Measurements from ENCODE around the gene SULF2. TPM values are rescaled to one million over a fixed set of nuclear protein-coding genes. Genes with fewer than 3 reads are reported as not detected.

SULF2 gene
- total RNA-seq, 2 donors from 2014 or later, result 89.4 to 141 TPM

DNA sequence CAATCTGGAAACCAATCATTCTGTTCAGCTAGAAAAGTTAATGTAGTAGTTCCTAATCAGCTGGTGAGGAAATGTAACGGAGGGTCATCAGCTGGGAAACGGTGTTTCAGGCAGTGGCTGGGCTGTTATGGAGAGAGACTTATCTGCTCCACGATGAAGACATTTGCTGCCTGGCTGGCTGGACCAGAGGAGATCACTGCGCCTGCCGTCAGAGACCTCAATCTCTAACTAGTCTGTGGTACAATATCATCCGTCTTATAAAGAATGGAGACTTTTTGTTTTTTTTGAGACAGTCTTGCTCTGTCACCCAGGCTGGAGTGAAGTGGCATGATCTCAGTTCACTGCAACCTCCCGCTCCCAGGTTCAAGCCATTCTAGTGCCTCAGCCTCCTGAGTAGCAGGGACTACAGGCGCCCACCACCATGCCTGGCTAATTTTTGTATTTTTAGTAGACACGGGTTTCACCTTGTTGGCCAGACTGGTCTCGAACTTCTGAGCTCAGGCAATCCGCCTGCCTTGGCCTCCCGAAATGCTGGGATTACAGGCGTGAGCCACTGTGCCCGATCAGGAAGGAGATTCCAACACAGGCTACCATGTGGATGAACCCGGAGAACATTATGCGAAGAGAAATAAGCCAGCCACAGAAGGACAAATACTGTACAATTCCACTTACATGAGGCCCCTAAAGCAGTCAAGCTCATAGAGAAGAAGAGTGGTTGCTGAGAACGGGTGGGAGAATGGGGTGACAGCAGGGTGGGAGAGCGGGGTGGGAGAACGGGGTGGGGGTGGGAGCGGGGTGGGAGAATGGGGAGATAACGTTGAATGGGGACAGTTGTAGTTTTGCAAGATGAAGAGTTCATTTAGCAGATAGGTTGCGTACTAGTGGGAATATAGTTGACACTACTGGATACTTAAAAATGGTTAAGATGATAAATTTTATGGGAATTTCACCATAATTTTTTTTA is 115.1 kb downstream of the SULF2 start:
- intact Hi-C loops (cut with DNase I), result loop anchor here (10.0 kb wide), 2 partner anchors 85 to 115 kb away; partner anchors contain the start of gene SULF2 (in 1 of the 2)
- DNase-seq (ENCODE audit: low spot score), result no peak

DNA sequence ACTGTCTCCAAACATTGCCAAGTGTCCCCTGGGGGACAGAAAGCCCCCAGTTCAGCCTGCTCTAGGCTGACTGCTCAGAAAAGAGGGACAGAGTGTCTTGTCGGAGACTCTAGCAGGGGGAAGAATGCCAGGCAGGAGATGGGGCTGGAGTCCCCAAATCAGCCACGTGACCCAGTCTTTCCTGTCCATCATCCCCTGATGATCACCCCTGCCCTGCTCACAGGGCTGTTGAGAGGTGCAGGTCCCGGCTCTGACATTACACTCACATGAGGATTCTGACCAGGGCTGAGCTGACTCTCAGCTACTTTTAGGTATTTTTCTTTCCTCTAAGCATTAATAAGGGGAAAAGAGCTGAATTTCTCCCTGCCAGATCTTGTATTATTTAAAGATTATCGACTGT is 115.8 kb downstream of the SULF2 start:
- DNase-seq (ENCODE audit: low spot score), result no peak
- intact Hi-C loops (cut with DNase I), result no loop called here

DNA sequence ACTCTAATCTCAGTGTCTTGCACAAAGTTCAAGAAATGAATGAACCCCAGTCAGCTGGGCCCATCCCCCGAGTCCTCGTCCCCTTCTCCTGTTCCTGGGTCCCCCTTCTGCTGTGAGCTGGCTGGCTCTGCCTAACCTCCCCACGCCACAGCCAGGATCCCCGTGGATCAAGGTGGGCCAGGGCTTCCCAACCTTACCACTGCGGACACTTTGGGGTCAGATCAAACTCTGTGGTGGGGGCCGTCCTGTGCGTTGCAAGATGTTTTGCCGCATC is 116.2 kb downstream of the SULF2 start:
- no peak for DNase-seq (ENCODE audit: low spot score)
- intact Hi-C loops (cut with DNase I), result no loop called here

DNA sequence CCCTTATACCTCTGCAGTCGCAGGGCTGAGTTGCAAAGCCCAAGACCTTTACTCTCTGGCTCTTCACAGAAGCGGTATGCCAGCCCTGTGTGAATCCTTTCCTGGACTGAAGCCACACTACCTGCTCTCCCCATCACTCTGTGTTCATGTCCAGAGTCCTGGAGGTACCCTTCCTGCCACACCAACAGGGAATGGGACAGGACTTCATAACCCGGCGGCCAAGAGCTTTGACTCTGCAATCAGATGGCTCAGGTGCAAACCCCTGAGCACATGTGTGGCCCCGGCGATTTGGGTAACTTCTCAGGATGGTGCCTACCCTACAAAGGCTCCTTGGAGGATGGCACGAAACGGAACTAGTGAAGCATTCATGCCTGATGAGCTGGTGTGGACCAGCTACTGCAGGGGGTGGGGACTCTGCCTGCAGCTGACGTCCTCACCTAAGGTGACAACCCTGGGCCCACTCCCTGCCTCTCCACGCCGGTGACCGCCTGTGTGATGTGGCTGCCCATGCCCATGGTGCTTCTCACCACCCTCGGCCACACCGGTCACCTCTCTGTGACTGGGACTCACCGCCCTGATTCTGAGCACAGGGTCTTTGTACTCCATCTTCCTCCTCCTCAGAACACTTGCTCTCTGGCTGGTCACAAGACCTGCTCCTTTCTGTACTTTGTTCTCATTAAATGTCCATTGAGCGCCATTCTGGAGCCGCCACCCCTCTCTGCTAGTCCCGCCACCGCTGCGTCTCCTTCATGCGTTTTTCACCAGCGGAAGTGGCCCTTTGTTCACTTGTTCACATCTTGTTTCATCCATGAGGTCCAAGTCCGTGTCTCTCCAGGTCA is 116.7 kb downstream of the SULF2 start:
- intact Hi-C loops (cut with DNase I), result no loop called here
- DNase-seq (ENCODE audit: low spot score), result no peak

DNA sequence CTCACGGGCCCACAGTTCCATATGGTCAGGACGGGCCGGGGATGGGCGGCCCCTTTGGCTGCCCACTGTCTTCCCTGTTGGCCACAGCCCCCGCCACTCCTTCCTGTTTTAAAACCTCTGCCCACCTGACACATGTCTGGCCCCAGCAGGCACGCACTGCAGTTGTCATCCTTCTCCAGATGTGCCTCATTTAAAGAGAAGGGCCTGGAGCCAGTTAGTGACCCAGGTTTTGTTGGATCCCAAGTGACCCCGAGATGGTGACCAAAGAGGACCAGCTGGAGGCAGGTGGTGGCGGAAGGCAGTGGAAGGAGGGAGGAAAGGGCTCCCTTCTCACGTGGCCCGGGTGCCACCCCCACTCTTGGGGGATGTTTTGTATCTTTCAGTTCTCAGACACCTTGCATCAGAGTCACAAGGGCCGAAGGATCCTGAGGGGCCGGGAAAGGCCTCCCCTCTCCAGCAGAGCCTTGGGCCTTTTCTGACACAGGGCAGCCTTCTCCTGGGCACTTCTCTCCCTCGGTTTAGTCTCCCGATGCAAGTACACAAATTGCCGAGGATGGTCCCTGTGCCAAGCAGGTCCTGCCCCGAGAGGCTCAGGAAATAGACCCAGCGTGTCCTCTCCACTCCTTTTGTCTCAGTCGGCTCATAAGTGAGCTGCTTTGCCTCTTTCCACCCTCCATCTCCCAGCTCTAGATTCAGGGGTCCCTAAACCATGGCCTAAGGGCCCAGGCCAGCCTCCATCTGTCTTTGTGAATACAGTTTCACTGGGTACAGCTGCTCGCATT is 117.6 kb downstream of the SULF2 start:
- intact Hi-C loops (cut with DNase I), result no loop called here
- no peak for DNase-seq (ENCODE audit: low spot score)

DNA sequence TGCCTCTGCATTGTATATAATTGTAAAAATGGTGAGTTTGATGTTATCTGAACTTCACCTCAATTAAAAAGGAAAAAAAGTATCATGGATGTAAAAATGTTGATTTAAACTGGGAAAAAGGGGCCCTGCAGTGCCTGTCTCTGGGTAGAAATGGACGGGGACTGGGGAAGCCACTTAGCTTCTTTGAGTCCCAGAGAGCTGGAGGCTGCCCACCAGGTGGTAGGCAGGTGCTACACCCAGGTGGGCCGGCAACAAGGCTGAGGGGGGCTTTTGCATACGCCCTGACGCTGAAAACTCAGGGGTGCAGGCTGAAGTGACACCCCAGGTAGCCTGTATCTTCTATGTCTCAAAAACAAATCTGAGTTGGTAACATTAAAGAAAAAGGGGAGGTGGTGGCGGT is 118.2 kb downstream of the SULF2 start:
- no peak for DNase-seq (ENCODE audit: low spot score)
- intact Hi-C loops (cut with DNase I), result no loop called here

DNA sequence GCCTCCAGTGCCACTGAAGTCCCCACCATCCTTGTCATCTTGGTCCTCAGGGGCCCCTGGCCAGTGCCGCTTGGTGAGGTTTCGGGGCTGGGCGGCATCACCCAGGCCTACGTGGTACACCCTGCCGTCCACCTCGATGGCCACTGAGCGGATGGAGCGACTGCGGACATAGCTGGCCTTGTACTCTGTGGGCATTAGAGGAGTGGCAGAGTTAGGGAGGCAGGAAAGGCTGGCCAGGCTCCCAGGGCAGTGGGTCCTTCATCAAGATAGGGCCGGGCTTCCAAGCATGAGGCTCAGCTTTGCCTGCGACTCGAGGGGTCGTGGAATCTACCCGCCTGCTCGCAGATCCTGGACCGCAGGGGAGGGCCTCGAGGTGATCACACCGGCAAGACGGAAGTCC is 119.0 kb downstream of the SULF2 start:
- no peak for DNase-seq (ENCODE audit: low spot score)
- intact Hi-C loops (cut with DNase I), result no loop called here

DNA sequence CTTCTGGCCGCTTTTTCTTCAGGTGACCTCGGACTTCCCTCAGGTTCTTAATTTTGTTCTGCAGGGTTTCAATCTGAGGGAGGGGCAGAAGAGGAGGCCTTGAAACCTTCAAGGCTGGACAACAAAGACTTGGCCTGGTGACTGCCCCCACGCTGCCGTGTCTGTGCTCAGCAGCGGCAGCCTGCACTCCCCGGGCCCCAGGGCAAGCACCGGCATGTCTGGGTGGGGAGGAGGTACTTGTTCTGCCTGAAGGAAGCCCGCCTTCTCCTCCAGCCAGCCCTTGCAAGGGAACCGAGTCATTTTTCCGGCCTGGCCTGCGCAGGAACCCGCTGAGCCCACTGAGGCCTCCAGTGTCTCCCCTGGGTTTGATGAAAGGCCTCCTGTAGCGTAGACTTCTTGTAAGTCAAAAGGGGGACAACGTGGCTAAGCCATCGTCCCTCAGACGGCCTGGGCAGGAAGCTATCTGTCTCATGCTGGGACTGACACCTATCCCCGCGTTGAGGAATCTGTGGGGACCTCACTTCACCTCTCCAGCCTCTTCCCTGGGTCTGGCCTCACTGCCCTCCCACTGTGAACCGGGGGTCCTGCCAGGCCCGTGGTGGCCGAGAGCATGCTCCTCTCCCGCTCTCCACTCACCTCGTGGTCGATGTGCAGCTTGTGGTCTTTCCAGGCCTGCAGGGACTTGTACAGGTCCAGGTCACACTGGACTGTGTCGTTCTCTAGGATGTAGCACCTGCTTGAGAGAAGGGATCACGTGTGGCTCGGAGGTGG is 119.9 kb downstream of the SULF2 start:
- intact Hi-C loops (cut with DNase I), result no loop called here

DNA sequence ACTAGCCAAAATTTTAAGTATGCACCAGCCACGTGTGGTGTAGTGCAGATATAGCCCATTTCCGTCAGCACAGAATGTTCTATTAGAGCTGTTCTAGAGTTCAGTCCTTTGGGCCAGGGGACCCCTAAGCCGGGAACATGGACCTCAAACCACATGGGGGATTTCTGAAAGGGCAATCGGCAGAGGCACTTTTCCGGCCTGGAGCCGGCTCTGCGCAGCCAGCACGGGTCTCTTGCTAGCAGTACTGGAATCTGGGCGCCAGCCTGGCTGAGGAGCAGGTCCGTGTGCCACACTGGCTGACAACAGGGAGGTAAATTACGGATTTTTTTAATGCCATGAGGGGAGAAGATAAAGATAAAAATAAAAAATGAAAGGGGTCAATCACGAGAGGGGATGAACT is 120.5 kb downstream of the SULF2 start:
- intact Hi-C loops (cut with DNase I), result loop anchor here in 1 of 2 donors (5.0 kb wide), 1 partner anchor 958 kb away; no protein-coding TSS in a partner anchor
- DNase-seq (ENCODE audit: low spot score), result peak; percentile 73

More for the DNA sequence above, 119.9 kb downstream of the SULF2 start:
- no peak for DNase-seq (ENCODE audit: low spot score)

DNA sequence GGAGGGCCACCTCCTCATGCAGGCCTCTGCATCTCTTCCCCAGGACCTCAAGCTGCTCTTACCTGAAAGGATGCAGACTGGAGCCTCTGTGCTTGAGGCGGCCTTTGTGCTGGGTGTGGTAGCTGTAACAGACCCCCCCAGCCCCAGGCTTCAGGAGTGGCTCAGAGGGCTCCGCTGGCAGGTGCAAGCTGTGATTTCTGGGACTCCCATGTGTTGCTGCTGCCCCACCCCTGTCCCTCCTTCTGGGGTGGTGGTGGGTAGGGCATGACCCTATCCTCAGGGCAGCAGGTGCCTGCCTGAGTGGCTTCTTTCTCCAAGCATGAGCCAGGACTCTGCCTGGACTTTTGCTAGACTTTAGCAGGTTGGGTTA is 121.2 kb downstream of the SULF2 start:
- intact Hi-C loops (cut with DNase I), result loop anchor here in 1 of 2 donors (5.0 kb wide), 1 partner anchor 958 kb away; no protein-coding TSS in a partner anchor
- no peak for DNase-seq (ENCODE audit: low spot score)

DNA sequence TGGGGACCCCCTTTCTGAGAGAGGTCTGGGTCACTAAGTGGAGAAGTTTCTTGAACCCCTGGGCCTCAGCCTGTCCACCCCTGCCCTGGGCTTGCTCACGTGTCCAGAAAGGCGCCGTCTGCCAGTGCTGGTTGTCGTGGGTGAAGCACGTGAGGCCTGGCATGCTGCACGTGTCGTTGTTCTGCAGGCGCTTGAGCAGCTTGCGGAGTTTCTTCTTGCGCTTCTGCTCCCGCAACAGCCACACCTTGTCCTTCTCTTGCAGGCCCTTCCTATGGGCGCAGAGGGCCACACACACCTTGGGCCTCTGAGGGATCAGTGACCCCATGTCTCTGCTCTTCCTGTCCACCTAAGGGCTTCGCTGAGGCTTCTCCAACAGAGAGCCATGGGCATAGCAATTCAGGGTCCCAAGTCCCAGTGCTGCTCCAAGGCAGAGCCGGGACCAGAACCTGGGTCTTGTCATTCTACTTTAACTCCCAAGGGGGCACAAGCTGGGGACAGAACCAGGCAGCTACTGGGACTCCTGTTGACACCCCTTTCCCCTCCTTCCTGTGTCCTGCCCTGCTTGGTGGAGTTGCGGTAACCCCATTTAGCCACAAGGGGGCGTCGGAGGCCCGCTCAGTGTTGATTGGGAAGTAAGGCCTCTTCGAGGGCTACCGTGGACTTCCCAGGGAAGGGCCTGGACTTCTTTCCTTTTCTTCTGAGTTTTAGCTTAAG is 121.8 kb downstream of the SULF2 start:
- intact Hi-C loops (cut with DNase I), result loop anchor here in 1 of 2 donors (5.0 kb wide), 1 partner anchor 959 kb away; no protein-coding TSS in a partner anchor

DNA sequence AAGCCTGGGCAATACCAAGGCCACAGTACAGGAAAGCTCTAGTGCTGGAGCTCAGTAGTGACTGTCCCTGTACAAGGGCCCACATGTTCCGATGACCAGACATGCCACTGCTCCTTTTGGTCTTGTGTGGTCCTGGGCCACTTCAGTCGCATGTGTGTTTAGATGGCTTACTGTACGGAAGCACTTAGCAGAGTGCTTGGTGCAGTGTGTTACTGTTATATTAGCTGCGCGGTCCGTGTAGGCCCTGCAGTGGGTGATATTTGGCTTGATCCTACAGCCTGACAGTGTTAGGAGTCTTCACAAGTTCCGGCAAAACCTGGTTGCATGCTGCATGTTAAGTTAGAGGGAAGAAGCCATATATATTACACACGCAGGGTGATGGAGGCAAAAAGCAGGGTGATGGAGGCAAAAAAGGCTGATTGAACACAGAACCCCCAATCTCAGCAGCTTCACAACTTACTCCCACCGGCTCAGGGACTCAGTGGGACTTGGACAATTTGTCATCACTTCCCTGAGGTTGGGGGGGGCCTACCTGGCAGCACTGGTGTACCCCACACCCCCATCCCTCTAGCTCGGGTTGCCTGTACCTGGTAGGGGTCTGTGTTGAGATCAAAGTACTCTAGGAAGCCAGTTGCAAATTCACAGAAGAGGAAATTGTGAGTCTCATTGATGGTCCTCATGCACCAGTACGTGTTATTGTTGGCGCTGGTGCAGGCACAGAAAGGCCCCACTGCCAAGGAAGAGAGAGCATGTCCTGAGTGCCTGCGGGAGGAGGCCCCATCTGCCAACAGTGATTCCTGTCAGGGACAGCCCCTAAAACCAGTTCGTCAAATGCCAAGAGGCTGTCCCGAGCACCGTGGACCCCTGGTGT is 122.6 kb downstream of the SULF2 start:
- intact Hi-C loops (cut with DNase I), result loop anchor here in 1 of 2 donors (5.0 kb wide), 1 partner anchor 960 kb away; no protein-coding TSS in a partner anchor
- no peak for DNase-seq (ENCODE audit: low spot score)

More for the DNA sequence above, 121.8 kb downstream of the SULF2 start:
- peak; percentile 94 for DNase-seq (ENCODE audit: low spot score)

DNA sequence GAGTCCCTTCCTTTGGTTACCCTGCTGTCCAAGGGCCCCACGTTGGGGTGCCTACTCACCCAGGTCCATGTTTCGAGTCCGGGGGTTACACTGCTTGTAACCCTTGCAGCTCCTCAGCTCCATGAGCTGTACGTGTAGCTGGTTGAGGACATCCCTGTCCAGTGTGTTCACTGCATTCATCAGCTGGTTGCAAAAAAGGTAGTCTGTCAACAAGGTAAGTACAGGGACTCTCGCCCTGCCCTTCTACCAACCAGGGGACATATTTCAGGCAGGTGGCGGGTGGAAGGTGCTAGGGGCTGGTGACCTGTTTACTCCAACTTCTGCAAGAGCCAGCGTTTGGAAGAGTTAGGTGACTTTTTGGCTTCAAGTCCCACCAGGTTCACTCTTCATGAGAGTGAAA is 123.6 kb downstream of the SULF2 start:
- intact Hi-C loops (cut with DNase I), result loop anchor here in 1 of 2 donors (5.0 kb wide), 1 partner anchor 961 kb away; no protein-coding TSS in a partner anchor
- no peak for DNase-seq (ENCODE audit: low spot score)

DNA sequence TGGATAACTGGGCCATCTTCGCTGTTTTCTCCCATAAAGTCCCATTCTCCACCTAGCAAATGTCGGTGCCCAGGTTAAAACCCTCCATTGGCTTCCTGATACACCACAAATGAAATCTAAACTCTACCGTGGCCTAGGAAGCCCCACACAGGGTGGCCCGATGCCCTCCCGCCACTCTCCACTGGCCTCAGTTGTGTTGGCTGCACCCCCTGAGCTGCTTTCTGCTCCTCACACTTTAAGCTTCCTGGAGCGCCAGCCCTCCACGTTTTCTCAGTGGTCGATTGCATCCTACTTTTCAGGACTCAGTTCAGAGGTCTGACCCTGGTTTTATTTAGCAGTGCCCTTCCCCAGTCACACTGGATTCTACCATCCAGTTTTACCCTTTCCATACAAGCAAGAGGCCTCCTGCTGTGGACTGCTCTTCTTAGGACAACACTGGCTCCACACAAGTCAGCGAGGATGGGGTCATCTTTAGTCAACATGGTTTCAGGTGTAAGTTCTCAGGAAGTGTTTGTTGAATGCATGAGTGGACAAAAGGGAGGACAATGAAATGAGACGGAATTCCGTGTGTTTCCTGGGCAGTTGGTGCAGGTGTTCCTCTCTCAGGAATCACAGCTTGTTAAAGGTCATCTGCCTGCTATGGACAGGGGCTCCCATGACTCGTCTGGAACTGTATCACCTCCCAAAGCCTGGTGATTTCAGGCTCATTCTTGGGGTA is 124.1 kb downstream of the SULF2 start:
- no peak for DNase-seq (ENCODE audit: low spot score)
- intact Hi-C loops (cut with DNase I), result loop anchor here in 1 of 2 donors (5.0 kb wide), 1 partner anchor 961 kb away; no protein-coding TSS in a partner anchor

DNA sequence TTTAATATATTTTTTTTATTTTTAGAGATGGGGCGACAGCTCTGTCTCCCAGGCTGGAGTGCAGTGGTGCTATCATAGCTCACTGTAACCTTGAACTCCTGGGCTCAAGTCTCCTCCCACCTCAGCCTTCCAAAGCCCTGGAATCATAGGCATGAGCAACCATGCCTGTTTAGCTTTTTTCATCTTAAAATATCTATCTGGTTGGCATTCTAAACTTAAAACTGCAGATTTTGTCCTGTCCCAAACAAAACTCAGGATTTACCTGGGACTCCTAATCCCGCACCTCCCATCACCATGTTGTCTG is 124.7 kb downstream of the SULF2 start:
- intact Hi-C loops (cut with DNase I), result loop anchor here in 1 of 2 donors (5.0 kb wide), 1 partner anchor 962 kb away; no protein-coding TSS in a partner anchor
- no peak for DNase-seq (ENCODE audit: low spot score)

DNA sequence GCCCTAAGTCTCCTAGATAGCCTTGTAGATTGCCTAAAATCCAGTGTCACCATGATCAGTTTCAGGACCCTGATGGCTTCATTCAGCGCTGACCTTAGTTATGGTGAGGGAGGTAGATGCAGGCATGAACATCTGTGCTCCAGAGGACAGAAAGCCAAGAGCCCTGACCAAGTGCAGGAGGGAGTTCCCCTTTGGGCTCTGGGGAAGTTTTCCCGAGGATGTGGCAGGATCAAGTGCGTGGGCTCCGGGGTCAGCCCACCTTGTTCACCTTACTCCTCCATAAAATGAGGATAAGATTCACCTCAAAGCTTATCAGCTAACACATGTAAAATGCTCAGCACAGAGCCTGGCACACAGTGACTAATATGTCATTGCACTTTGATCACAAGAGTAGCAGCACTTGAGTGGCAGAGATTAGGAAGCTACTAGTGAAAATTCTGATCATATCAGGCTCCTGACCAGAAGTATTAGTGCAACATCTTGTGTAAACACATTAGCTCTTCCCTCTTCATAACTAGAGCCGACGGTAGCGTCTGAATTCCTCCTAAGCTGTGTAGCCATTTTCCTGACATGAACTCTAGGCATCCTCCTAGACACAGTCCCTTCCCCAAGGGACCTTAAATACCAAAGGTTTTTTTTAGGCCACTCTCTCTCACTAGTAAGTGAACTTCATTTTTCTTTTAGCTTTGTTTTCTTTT is 125.2 kb downstream of the SULF2 start:
- intact Hi-C loops (cut with DNase I), result loop anchor here in 1 of 2 donors (5.0 kb wide), 1 partner anchor 962 kb away; no protein-coding TSS in a partner anchor
- no peak for DNase-seq (ENCODE audit: low spot score)
